Adrenal gland (tissue), 12 donors: ENCODE data around the gene HOXB13. TPM values are rescaled to one million over a fixed set of nuclear protein-coding genes. Genes with fewer than 3 reads are reported as not detected.

ENCODE experiments used
- DNase-seq, 7 donors: peaks; one replicate each; pipeline ENCODE4 v3.0.0-alpha.2; 2019 to 2020
- H3K27ac ChIP-seq, 5 donors: fragments of 200-600 bp; sonication (generic) in 4 of 5; 1 replicate in 3 of 5; 2 replicates in 2 of 5; pipeline versions ENCODE4 v1.5.1 to v1.8.0; 2016 to 2020; ENCODE audit warnings: mild to moderate bottlenecking in 1 of 5
- H3K27me3 ChIP-seq: fragments of 200-600 bp; 2 replicates; pipeline ENCODE4 v1.8.0; 2021
- H3K36me3 ChIP-seq, 2 donors: fragments of 200-600 bp; replicated peaks in 1 of 2; 1 replicate in 1 of 2; 2 replicates in 1 of 2; pipeline versions ENCODE4 v1.5.1 to v1.8.0; 2018 to 2022
- H3K4me1 ChIP-seq, 2 donors: fragments of 200-600 bp; replicated peaks in 1 of 2; 1 replicate in 1 of 2; 2 replicates in 1 of 2; pipeline versions ENCODE4 v1.5.1 to v1.8.0; 2018 to 2021
- H3K4me3 ChIP-seq, 4 donors: fragments of 200-600 bp; sonication (generic) in 3 of 4; one replicate each; pipeline ENCODE4 v1.5.1; 2016 to 2018
- H3K9me3 ChIP-seq, 3 donors: fragments of 200-600 bp; sonication (generic) in 1 of 3; replicated peaks in 1 of 3; 1 replicate in 2 of 3; 2 replicates in 1 of 3; pipeline versions ENCODE4 v1.5.1 to v1.8.0; 2016 to 2021
- POLR2A ChIP-seq, 2 donors: fragments of 450-650 bp; IDR thresholded peaks; one replicate each; pipeline ENCODE4 v1.6.1; 2017; ENCODE audit warnings: antibody characterized with exemption in 2 of 2, mild to moderate bottlenecking in 2 of 2, moderate library complexity in 1 of 2
- WGBS, 4 donors: extraction: QIAGEN DNeasy Blood & Tissue Kit in 2 of 4; methylation state at CpG; one replicate each; pipeline versions ENCODE4 v1.1.5 to v1.1.7; 2013 to 2017; 5-methylcytosine and 5-hydroxymethylcytosine counted together
- intact Hi-C, 2 donors: fragments of 100-400 bp; cut with DNase I; formaldehyde crosslinking; loops; one replicate each; pipeline versions ENCODE4 v1.14.1 to v1.15.0; 2022 to 2023
- polyA plus RNA-seq, 3 donors: library from polyadenylated mRNA; stranded (reverse); fragments of 200-250 nt in 2 of 3; fragments of 350-450 nt in 1 of 3; fragmentation: Illumina TruSeq in 1 of 3; extraction: RNeasy Lipid Tissue Mini Kit (QIAGEN cat#74804) in 1 of 3; gene quantifications; one replicate each; pipeline ENCODE4 v1.2.3, GENCODE V29; 2013 to 2014
- total RNA-seq, 9 donors: library from RNA; depleted of rRNA in 4 of 9; stranded (reverse); fragments of >200 nt in 4 of 9; fragments of 120-200 nt in 1 of 9; fragmentation: NEBNext Ultra II Directional in 1 of 9; extraction: Animal tissue kit (Norgen Biotek cat#: 25700) in 1 of 9; gene quantifications; one replicate each; pipeline versions ENCODE4 v1.1.0 to v1.2.4, GENCODE V29; 2013 to 2023
- TF ChIP-seq, protein P1 (sequence below), 6 experiments: fragments of 450-650 bp in 4 of 6; fragments of 200-600 bp in 2 of 6; sonication (generic) in 1 of 6; IDR thresholded peaks; 1 replicate in 5 of 6; 2 replicates in 1 of 6; pipeline versions ENCODE4 v1.5.1 to v1.8.0; 2016 to 2021; ENCODE audit warnings: antibody characterized with exemption in 6 of 6, mild to moderate bottlenecking in 2 of 6, moderate library complexity in 1 of 6
- donor health status: healthy with polysubstance abuse.
- donor health status: Bipolar disorder and iron deficiency.
- donor health status: DM: yes; HTN: yes; CAD: no.
- donor health status: DM: no; HTN: no; CAD: no.
- donor health status: DM: no; HTN: no; CAD: no.
- donor health status: DM: yes; HTN: yes; CAD: no.

HOXB13 gene
- total and polyA plus RNA-seq, 12 donors: 0.07 to 0.11 TPM; not detected in 10

DNA sequence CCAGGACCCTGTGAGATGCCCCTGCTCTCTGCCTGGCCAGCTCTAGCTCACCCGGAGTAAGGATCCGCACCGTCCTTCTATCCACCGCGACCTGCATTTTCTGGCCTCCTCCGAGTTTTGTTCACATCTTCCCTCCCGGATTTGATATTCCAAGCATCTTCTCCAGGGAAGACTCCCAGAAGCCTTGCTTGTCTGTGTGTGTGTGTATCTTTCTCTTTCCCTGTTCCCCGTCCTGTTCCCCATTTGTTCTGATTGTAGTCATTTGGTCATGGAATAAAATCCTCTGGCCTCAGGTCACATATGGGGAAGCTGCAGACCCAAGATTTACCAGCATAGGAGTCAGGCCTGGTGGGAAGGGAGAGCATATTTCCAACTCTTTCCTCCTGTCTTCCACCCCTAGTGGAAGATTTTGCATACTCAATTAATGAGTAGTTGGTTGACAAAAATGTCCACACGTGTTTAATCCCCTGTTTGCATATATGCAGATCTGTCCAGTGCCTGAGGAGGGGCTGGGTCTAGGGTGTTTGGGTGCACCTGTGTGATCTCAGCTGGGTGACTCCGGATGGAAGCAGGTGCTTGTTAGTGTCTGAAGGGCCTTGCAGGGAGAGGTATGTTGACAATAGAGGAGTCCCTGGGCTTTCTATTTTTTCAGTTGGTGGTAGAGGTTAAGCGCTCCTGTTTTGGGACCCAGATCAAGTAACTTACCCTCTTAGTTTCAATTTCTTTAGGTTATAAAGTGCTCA, 8.1 kb downstream of the HOXB13 start:
- Histone ChIP-seq H3K9me3 (no peaks in the 10 kb centered on the region), H3K36me3 (no peaks in the 10 kb centered on the region), H3K4me1 (peaks cover 0 to 6% of the 10 kb centered on the region in 2 donors), H3K27ac (no peak overlapping the region), H3K4me3 (no peak overlapping the region), H3K27me3 (peaks cover 98% of the 10 kb centered on the region)
- TF ChIP-seq, protein P1, sequence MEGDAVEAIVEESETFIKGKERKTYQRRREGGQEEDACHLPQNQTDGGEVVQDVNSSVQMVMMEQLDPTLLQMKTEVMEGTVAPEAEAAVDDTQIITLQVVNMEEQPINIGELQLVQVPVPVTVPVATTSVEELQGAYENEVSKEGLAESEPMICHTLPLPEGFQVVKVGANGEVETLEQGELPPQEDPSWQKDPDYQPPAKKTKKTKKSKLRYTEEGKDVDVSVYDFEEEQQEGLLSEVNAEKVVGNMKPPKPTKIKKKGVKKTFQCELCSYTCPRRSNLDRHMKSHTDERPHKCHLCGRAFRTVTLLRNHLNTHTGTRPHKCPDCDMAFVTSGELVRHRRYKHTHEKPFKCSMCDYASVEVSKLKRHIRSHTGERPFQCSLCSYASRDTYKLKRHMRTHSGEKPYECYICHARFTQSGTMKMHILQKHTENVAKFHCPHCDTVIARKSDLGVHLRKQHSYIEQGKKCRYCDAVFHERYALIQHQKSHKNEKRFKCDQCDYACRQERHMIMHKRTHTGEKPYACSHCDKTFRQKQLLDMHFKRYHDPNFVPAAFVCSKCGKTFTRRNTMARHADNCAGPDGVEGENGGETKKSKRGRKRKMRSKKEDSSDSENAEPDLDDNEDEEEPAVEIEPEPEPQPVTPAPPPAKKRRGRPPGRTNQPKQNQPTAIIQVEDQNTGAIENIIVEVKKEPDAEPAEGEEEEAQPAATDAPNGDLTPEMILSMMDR (IDR thresholded peaks at IDR 0.05): no peak
- TF ChIP-seq POLR2A (IDR thresholded peaks at IDR 0.05): no peak
- DNase-seq: no peak
- 26 to 49% (median 38%) methylated on average over 11 of the region's 11 CpGs for WGBS, 4 donors
- intact Hi-C loops: loop anchor here (5.0 kb wide), 2 partner anchors 43 to 72 kb away; no protein-coding TSS in a partner anchor

GRCh38 chr17:48719642-48720265, 8.8 kb downstream of the HOXB13 start:
- no peak overlapping the region for H3K4me3 ChIP-seq
- WGBS, 4 donors: 8 to 16% (median 13%) methylated on average over 15 to 37 of the region's 37 CpGs
- H3K9me3 ChIP-seq: no peaks in the 10 kb centered on the region
- no peak for DNase-seq
- no peak overlapping the region for H3K27ac ChIP-seq
- peaks cover 92% of the 10 kb centered on the region for H3K27me3 ChIP-seq
- intact Hi-C loops: loop anchor here (5.0 kb wide), 2 partner anchors 42 to 73 kb away; no protein-coding TSS in a partner anchor
- H3K4me1 ChIP-seq: peaks cover 0 to 1% of the 10 kb centered on the region in 2 donors
- no peaks in the 10 kb centered on the region for H3K36me3 ChIP-seq
- no peak for TF ChIP-seq POLR2A (IDR thresholded peaks at IDR 0.05)
- TF ChIP-seq, protein P1 (IDR thresholded peaks at IDR 0.05): no peak

DNA sequence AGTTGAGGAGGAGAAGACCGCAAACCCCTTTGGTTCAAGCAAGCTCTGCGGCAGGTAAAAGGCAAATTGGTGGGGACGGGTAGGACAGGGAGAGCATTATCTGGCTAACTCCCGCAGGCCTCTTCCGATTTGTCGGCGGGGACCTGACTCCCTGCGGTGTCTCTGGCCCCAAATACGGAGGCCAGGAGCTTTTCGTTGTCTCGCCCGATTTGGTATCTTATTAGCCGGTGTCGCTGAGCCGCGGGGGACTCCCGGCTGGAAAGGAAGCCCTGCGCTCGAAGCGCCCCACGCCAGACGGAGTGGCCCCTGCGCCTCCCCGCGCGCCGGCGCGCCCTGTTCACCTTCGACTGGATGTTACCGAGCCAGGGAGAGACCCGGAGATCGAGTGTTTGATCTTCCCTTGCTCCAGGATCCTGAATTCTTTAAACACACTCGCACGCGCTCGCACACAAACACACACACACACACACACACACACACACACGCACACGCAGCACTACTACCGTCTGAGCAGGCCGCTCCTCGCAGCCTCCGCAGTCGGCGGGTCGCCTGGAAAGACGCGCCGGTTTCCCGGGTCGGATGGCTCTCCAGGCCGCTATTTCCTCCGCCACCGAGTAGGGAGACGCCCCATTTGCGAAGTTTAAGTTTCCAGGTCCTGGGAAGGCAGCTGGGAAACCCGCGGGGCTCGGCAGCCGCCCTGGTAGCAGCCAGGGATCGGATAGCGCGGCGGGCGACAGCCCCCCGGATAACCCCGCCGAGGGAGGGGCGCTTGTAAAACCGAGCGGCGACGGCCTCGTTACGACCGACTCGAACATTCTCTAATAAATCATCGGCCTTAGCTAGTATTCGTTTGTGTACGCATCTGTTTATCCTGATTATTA, 9.5 kb downstream of the HOXB13 start:
- H3K36me3 ChIP-seq: no peaks in the 10 kb centered on the region
- intact Hi-C loops: no loop called here
- WGBS, 4 donors: 8 to 17% (median 9%) methylated on average over 31 to 80 of the region's 80 CpGs
- H3K27me3 ChIP-seq: peaks cover 89% of the 10 kb centered on the region
- no peaks in the 10 kb centered on the region for H3K9me3 ChIP-seq
- TF ChIP-seq POLR2A (IDR thresholded peaks at IDR 0.05): no peak
- TF ChIP-seq, protein P1 (IDR thresholded peaks at IDR 0.05): no peak
- no peak for DNase-seq
- H3K27ac ChIP-seq: no peak overlapping the region
- no peak overlapping the region for H3K4me3 ChIP-seq
- no peaks in the 10 kb centered on the region for H3K4me1 ChIP-seq

- H3K27me3 ChIP-seq: peaks cover 89% of the 10 kb centered on the region
These were observed 10.3 kb downstream of the HOXB13 start for GRCh38 chr17:48718227-48718760.

More at GRCh38 chr17:48718227-48718760, 10.3 kb downstream of the HOXB13 start:
- WGBS, 4 donors: 21 to 27% (median 24%) methylated on average over 22 to 24 of the region's 24 CpGs
- Histone ChIP-seq H3K36me3 (no peaks in the 10 kb centered on the region), H3K9me3 (no peaks in the 10 kb centered on the region), H3K4me1 (no peaks in the 10 kb centered on the region), H3K27ac (no peak overlapping the region), H3K4me3 (no peak overlapping the region)
- TF ChIP-seq, protein P1 (IDR thresholded peaks at IDR 0.05): no peak
- no peak for TF ChIP-seq POLR2A (IDR thresholded peaks at IDR 0.05)
- DNase-seq: no peak
- intact Hi-C loops: no loop called here
